ENCODE data around the gene ELMO1.

ELMO1 gene

DNA sequence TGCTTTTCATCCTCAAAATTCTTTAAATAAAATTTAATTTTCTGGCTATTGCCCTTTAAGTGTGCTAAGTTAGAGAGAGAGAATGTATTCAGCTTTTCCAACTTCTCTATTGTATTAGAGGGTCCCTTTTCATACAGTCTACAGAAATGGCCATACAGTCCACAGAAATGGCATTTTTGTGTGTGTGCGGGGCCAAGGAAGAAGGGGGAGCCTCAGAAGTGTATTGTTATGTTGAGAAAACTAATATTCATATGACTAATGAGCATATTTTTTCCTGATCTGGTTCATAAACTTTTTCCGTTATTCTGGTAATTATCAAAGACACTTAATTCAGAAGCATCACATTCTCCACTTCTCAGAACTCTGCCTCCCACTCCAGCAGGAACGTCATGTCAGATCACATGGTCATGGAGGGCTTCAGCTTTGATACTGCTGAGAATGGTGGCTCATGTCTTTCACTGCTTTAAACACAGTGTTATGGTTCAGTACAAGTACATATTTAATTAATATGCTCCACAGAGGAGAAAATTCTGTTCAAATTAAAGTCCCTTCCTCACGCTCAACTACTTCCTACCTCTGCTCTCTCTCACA lies 37.1 kb downstream of the ELMO1 start:
- H3K9me3 Mint-ChIP-seq, result peaks cover 5% of the 10 kb centered on the region
- peak overlapping the region; percentile 94 for H3K4me3 Mint-ChIP-seq
- H3K27ac Mint-ChIP-seq, result peak overlapping the region; percentile 100
- no peaks in the 10 kb centered on the region for H3K27me3 Mint-ChIP-seq
- peaks cover 14% of the 10 kb centered on the region for H3K36me3 Mint-ChIP-seq
- H3K4me1 Mint-ChIP-seq, result peaks cover 89% of the 10 kb centered on the region

- Mint-ChIP-seq H3K27me3 (no peaks in the 10 kb centered on the region), H3K4me3 (peak overlapping the region; percentile 94), H3K36me3 (peaks cover 17% of the 10 kb centered on the region), H3K9me3 (peaks cover 5% of the 10 kb centered on the region), H3K27ac (peak overlapping the region; percentile 100), H3K4me1 (peaks cover 95% of the 10 kb centered on the region)
Observed at GRCh38 chr7:37410305-37411229, 38.1 kb downstream of the ELMO1 start.

- H3K27ac Mint-ChIP-seq, result peak overlapping the region; percentile 100
- no peaks in the 10 kb centered on the region for H3K27me3 Mint-ChIP-seq
- H3K36me3 Mint-ChIP-seq, result peaks cover 18% of the 10 kb centered on the region
- peak overlapping the region; percentile 94 for H3K4me3 Mint-ChIP-seq
- H3K4me1 Mint-ChIP-seq, result peaks cover 94% of the 10 kb centered on the region
- H3K9me3 Mint-ChIP-seq, result peaks cover 5% of the 10 kb centered on the region
Observed at GRCh38 chr7:37409461-37409860, 39.2 kb downstream of the ELMO1 start.

GRCh38 chr7:37408291-37409228 lies 40.1 kb downstream of the ELMO1 start:
- H3K36me3 Mint-ChIP-seq, result peaks cover 17% of the 10 kb centered on the region
- H3K27ac Mint-ChIP-seq, result peak overlapping the region; percentile 100
- peaks cover 88% of the 10 kb centered on the region for H3K4me1 Mint-ChIP-seq
- H3K4me3 Mint-ChIP-seq, result peak overlapping the region; percentile 94
- peaks cover 5% of the 10 kb centered on the region for H3K9me3 Mint-ChIP-seq
- H3K27me3 Mint-ChIP-seq, result no peaks in the 10 kb centered on the region

GRCh38 chr7:37405603-37406122 lies 43.0 kb downstream of the ELMO1 start:
- H3K27ac Mint-ChIP-seq, result peak overlapping the region; percentile 87
- H3K9me3 Mint-ChIP-seq, result peaks cover under 1% of the 10 kb centered on the region
- no peaks in the 10 kb centered on the region for H3K27me3 Mint-ChIP-seq
- H3K4me3 Mint-ChIP-seq, result no peak overlapping the region
- H3K4me1 Mint-ChIP-seq, result peaks cover 80% of the 10 kb centered on the region
- H3K36me3 Mint-ChIP-seq, result peaks cover 24% of the 10 kb centered on the region

DNA sequence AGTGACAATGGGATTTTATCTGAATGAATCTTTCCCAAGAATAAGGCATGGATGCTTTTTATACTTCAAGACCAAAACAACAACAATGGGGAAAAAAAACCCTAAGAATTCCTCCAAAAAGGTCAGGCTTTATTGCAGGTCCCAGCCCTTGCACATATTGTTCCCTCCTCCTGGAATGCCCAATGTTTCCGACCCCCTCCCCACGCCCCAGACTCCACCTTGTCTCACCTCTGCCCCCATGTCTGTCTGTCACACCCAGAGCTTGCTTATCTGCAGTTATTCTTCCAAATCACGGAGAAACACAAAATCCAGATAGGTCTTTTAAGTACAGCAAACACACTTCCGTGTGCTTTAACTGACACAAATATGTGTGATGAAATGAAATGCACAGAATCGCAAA lies 43.5 kb downstream of the ELMO1 start:
- Mint-ChIP-seq H3K4me1 (peaks cover 80% of the 10 kb centered on the region), H3K27me3 (no peaks in the 10 kb centered on the region)

GRCh38 chr7:37399876-37400421 lies 48.7 kb downstream of the ELMO1 start:
- peaks cover 17% of the 10 kb centered on the region for H3K36me3 Mint-ChIP-seq
- H3K9me3 Mint-ChIP-seq, result peaks cover 5% of the 10 kb centered on the region
- peaks cover 77% of the 10 kb centered on the region for H3K4me1 Mint-ChIP-seq
- no peak overlapping the region for H3K4me3 Mint-ChIP-seq
- peak overlapping the region; percentile 84 for H3K27ac Mint-ChIP-seq
- H3K27me3 Mint-ChIP-seq, result no peaks in the 10 kb centered on the region

More for the DNA sequence above, 43.5 kb downstream of the ELMO1 start:
- Mint-ChIP-seq H3K36me3 (peaks cover 27% of the 10 kb centered on the region), H3K27ac (peak overlapping the region; percentile 41), H3K4me3 (no peak overlapping the region), H3K9me3 (peaks cover 5% of the 10 kb centered on the region)

- no peak overlapping the region for H3K4me3 Mint-ChIP-seq
Observed at GRCh38 chr7:37398403-37398802, 50.3 kb downstream of the ELMO1 start.

DNA sequence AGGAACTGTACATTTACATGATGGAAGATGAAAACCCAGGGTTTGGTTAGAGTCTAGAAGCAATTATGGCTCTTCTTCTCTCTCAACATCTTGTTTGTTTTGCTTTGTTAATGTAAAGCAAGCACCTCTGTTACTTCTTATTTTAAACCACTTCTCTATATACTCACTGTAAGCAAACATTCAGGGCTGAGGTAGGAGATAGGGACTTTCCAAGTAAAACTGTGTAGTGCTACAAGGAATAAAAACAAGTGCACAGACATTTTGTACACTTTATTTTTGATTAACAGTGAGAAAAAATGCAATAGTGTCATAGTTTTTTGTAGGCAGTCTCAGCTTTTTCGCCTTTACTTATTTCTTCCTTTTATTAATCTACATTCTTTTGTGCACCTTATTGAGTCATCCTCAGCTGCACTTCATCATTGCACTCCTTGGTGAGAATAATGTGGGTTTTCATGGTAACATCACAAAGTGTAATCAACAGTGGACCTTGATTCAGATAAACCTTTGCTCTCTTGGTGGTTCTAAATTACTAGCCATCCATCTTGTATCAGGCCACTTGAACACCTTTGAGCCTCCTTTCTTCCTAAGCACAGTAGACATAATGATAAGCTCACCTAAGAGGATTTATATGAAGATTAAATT lies 52.9 kb downstream of the ELMO1 start:
- Mint-ChIP-seq H3K9me3 (peaks cover 5% of the 10 kb centered on the region), H3K27ac (peak overlapping the region; percentile 72), H3K4me3 (peak overlapping the region; percentile 6), H3K27me3 (no peaks in the 10 kb centered on the region), H3K4me1 (peaks cover 95% of the 10 kb centered on the region), H3K36me3 (peaks cover 8% of the 10 kb centered on the region)

More at GRCh38 chr7:37398403-37398802, 50.3 kb downstream of the ELMO1 start:
- peaks cover 5% of the 10 kb centered on the region for H3K9me3 Mint-ChIP-seq
- no peak overlapping the region for H3K27ac Mint-ChIP-seq
- H3K36me3 Mint-ChIP-seq, result peaks cover 23% of the 10 kb centered on the region
- no peaks in the 10 kb centered on the region for H3K27me3 Mint-ChIP-seq
- peaks cover 88% of the 10 kb centered on the region for H3K4me1 Mint-ChIP-seq

- peak overlapping the region; percentile 47 for H3K27ac Mint-ChIP-seq
- H3K9me3 Mint-ChIP-seq, result no peaks in the 10 kb centered on the region
- no peaks in the 10 kb centered on the region for H3K27me3 Mint-ChIP-seq
- H3K4me1 Mint-ChIP-seq, result peaks cover 91% of the 10 kb centered on the region
- peak overlapping the region; percentile 23 for H3K4me3 Mint-ChIP-seq
- peaks cover 9% of the 10 kb centered on the region for H3K36me3 Mint-ChIP-seq
Observed at GRCh38 chr7:37394158-37394557, 54.5 kb downstream of the ELMO1 start.

DNA sequence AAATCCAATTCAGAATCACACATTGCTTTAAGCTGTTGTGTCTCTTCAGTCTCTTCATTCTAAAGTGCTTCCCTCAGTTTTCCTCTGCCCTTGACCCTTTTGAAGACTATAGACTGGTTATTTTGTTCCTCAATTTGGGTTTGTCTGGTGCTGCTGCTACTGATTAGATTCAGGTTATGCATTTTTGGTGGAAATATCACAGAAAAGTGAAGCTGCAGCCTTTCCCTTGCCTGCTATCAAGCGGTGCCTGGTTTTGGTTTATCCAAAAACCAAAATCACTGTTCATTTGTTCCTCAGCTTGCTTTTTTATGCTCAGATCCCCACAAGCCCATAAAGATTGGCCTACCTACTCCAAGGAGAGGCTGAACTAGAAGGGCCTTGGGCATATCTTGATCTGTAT lies 55.2 kb downstream of the ELMO1 start:
- Mint-ChIP-seq H3K9me3 (no peaks in the 10 kb centered on the region), H3K4me3 (no peak overlapping the region), H3K27me3 (no peaks in the 10 kb centered on the region), H3K36me3 (peaks cover 9% of the 10 kb centered on the region), H3K4me1 (peaks cover 90% of the 10 kb centered on the region), H3K27ac (peak overlapping the region; percentile 47)

DNA sequence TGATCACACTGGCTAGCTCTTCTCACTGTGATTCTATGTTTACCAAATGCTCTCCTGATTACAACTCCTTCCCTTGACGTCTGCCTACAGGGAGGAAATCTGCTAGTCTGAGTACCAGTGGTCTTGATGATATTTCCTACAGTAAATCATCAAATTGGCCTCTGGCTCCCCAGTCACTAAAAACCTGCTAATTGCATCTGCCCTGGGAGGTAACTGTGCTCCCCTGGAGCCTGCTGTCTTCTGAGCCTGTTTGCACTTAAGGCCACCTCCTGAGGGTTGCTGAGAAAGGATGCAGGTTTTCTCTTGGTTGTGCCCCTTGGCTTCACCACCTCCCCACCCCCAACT lies 56.0 kb downstream of the ELMO1 start:
- no peak overlapping the region for H3K4me3 Mint-ChIP-seq
- H3K27ac Mint-ChIP-seq, result peak overlapping the region; percentile 60
- peaks cover 9% of the 10 kb centered on the region for H3K36me3 Mint-ChIP-seq
- no peaks in the 10 kb centered on the region for H3K27me3 Mint-ChIP-seq
- H3K4me1 Mint-ChIP-seq, result peaks cover 83% of the 10 kb centered on the region
- H3K9me3 Mint-ChIP-seq, result no peaks in the 10 kb centered on the region

DNA sequence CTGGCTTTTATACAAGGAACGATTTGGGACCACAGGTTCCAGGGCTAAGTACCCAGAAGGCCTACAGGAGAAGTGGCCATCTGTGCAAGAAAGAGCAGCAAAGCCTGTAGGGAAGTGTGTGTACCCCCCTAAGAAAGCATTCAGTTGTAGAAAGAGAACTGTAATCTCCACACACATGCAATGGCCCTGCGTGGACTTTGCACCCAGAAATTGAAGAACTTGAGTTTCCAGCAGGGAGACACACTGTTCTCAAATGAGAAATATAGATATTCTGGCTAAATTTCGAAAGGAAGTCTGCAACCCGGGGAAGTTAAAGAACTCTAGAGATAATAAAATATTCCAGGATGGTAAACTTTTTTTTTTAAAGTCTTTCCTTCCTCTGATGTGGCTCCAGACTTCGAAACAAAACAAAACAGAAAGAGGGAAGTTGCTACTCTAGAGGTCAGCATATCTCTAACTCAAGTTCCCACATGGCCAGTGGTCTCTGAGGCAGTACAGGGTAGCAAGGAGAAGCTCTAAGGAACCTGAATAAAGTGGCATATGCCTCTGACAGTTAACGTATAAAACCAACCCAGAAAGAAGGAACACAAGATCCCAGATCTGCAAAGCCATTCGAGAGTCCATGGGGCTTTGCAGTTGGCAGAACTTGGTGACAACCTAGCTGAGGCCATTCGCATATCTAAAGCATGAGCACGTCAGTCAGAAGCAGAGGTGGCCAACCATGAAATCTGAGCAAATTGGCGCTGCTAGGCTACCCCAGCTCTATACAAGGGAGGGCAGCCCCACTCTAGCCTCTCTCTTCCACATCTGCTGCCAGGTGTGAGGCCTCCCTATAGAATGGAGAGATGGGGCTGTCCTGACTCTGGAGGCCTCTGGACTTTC lies 56.6 kb downstream of the ELMO1 start:
- no peak overlapping the region for H3K4me3 Mint-ChIP-seq
- H3K36me3 Mint-ChIP-seq, result peaks cover 9% of the 10 kb centered on the region
- no peaks in the 10 kb centered on the region for H3K27me3 Mint-ChIP-seq
- peak overlapping the region; percentile 76 for H3K27ac Mint-ChIP-seq
- peaks cover 77% of the 10 kb centered on the region for H3K4me1 Mint-ChIP-seq
- no peaks in the 10 kb centered on the region for H3K9me3 Mint-ChIP-seq

DNA sequence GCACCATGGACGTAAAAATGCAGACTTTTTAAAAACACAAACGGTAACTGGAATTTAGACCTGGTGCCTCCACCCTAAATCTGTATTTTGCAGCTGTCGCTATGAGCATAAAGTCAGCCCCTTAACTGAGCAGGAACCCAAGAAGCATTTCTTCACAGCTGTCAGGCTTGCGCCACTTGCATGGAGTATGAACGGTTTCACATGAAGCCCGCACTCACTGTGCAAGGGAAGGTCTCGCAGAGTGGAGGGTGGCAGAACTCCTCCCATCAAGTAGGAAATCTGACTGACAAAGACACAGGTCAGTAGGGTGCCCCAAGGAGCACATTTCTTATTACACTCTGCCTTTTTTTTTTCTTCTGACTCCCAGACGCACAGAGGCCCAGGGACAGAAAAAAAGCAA lies 58.5 kb downstream of the ELMO1 start:
- no peaks in the 10 kb centered on the region for H3K9me3 Mint-ChIP-seq
- no peaks in the 10 kb centered on the region for H3K27me3 Mint-ChIP-seq
- H3K27ac Mint-ChIP-seq, result no peak overlapping the region
- peaks cover 12% of the 10 kb centered on the region for H3K36me3 Mint-ChIP-seq
- H3K4me1 Mint-ChIP-seq, result peaks cover 69% of the 10 kb centered on the region
- no peak overlapping the region for H3K4me3 Mint-ChIP-seq
